ENCODE data around the gene COX7A2L. TPM values are rescaled to one million over a fixed set of nuclear protein-coding genes. Genes with fewer than 3 reads are reported as not detected.
A peak's percentile ranks its signal among the peaks of the same experiment; 100 is the strongest.

COX7A2L gene
- total RNA-seq, 1 experiment from 2014 or later, result 99.5 TPM

GRCh38 chr2:42360890-42361727, at the start of gene COX7A2L (continued):
- TF ChIP-seq KAT7 (CRISPR knock-in tag; IDR thresholded peaks at IDR 0.05; ENCODE audit: borderline replicate concordance) (0 out of 2 replicates have a peak, but pooled peaks have one; percentile 32), TEAD4 (CRISPR knock-in tag; IDR thresholded peaks at IDR 0.05) (no peak), TP53 (CRISPR knock-in tag; IDR thresholded peaks at IDR 0.05) (no peak), ATF2 (CRISPR knock-in tag; IDR thresholded peaks at IDR 0.05; ENCODE audit: borderline replicate concordance, low read depth) (no peak), CREB1 (CRISPR knock-in tag; IDR thresholded peaks at IDR 0.05) (no peak), GRHL2 (CRISPR knock-in tag; IDR thresholded peaks at IDR 0.05; ENCODE audit: insufficient replicate concordance, severe bottlenecking) (no peak), ZBTB43 (CRISPR knock-in tag; IDR thresholded peaks at IDR 0.05) (0 out of 2 replicates have a peak, but pooled peaks have one; percentile 30), ZNF396 (CRISPR knock-in tag; IDR thresholded peaks at IDR 0.05; ENCODE audit: borderline replicate concordance) (no peak), USF2 (CRISPR knock-in tag; IDR thresholded peaks at IDR 0.05) (peak; percentile 70), NR1H2 (CRISPR knock-in tag; IDR thresholded peaks at IDR 0.05) (no peak), FOXJ3 (CRISPR knock-in tag; IDR thresholded peaks at IDR 0.05; ENCODE audit: borderline replicate concordance) (no peak)
- TF ChIP-seq, protein P1, sequence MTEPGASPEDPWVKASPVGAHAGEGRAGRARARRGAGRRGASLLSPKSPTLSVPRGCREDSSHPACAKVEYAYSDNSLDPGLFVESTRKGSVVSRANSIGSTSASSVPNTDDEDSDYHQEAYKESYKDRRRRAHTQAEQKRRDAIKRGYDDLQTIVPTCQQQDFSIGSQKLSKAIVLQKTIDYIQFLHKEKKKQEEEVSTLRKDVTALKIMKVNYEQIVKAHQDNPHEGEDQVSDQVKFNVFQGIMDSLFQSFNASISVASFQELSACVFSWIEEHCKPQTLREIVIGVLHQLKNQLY (CRISPR knock-in tag; IDR thresholded peaks at IDR 0.05), result no peak

- Mint-ChIP-seq H3K27me3 (ENCODE audit: low read depth) (no peaks in the 10 kb centered on the region), H3K27ac (no peak overlapping the region), H3K4me3 (no peak overlapping the region), H3K9me3 (peaks cover 3% of the 10 kb centered on the region), H3K4me1 (no peaks in the 10 kb centered on the region), H3K36me3 (peaks cover 9% of the 10 kb centered on the region)
- peak; percentile 28 for ATAC-seq
- no peak for DNase-seq (ENCODE audit: low spot score)
- ChIA-PET POLR2A (interaction anchor here (0.6 kb wide), 1 partner anchor 49 kb away, joined by 3 read pairs; no protein-coding TSS in a partner anchor), CTCF (interaction anchor here (0.7 to 1.5 kb wide), 4 partner anchors 8 to 49 kb away, joined by 3 to 5 read pairs (median 4); no protein-coding TSS in a partner anchor)
- TF ChIP-seq CTCF (IDR thresholded peaks at IDR 0.05) (no peak), ELF4 (CRISPR knock-in tag; IDR thresholded peaks at IDR 0.05; ENCODE audit: low read depth) (no peak), JUN (CRISPR knock-in tag; IDR thresholded peaks at IDR 0.05) (no peak), SMAD4 (CRISPR knock-in tag; IDR thresholded peaks at IDR 0.05) (no peak), TP53 (CRISPR knock-in tag; IDR thresholded peaks at IDR 0.05) (no peak), JAZF1 (CRISPR knock-in tag; IDR thresholded peaks at IDR 0.05) (no peak), ZNF232 (CRISPR knock-in tag; IDR thresholded peaks at IDR 0.05) (no peak), E2F1 (CRISPR knock-in tag; IDR thresholded peaks at IDR 0.05) (no peak), MAX (CRISPR knock-in tag; IDR thresholded peaks at IDR 0.05) (no peak), CREB1 (CRISPR knock-in tag; IDR thresholded peaks at IDR 0.05) (no peak), NFYB (CRISPR knock-in tag; conservative IDR thresholded peaks at IDR 0.05; ENCODE audit: low read depth) (no peak), NFATC4 (CRISPR knock-in tag; IDR thresholded peaks at IDR 0.05) (no peak), NR1H2 (CRISPR knock-in tag; IDR thresholded peaks at IDR 0.05) (no peak), NR3C1 (CRISPR knock-in tag; conservative IDR thresholded peaks at IDR 0.05; ENCODE audit: low read depth) (no peak), ETV6 (CRISPR knock-in tag; IDR thresholded peaks at IDR 0.05) (no peak)
- TF ChIP-seq, protein P2, sequence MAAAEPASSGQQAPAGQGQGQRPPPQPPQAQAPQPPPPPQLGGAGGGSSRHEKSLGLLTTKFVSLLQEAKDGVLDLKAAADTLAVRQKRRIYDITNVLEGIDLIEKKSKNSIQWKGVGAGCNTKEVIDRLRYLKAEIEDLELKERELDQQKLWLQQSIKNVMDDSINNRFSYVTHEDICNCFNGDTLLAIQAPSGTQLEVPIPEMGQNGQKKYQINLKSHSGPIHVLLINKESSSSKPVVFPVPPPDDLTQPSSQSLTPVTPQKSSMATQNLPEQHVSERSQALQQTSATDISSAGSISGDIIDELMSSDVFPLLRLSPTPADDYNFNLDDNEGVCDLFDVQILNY (CRISPR knock-in tag; IDR thresholded peaks at IDR 0.05), result no peak
These were observed 47.0 kb upstream of the COX7A2L start for GRCh38 chr2:42408009-42408408.

Data from WTC11 (cell line).